ENCODE results near the gene MYCBP2. TPM values are rescaled to one million over a fixed set of nuclear protein-coding genes. Genes with fewer than 3 reads are reported as not detected.
"Not testable (repeated sequence)": the region's sequence is repeated elsewhere in the genome, so short reads cannot be mapped to it uniquely, and the experiment has no call there.

The MYCBP2 gene
- polyA plus RNA-seq, 1 experiment, result 22.9 TPM

GRCh38 chr13:77265336-77265735 lies 61.6 kb downstream of the MYCBP2 start:
- Histone ChIP-seq H3K27me3 (ENCODE audit: control insufficient read depth, insufficient read depth, low read length) (no peaks in the 10 kb centered on the region), H3K36me3 (ENCODE audit: control insufficient read depth, insufficient read depth, low read length) (no peaks in the 10 kb centered on the region; the same call in 1 of the 2 replicates), H3K4me3 (ENCODE audit: low read depth, low read length) (no peak overlapping the region)
- no peak for TF ChIP-seq CTCF (IDR thresholded peaks at IDR 0.05; ENCODE audit: insufficient read depth, low read depth, low read length)
- DNase-seq (ENCODE audit: low read depth), result no peak
- POLR2A ChIA-PET, result no interaction called here
- CTCF ChIA-PET, result interaction anchor here (0.6 to 1.2 kb wide), 2 partner anchors 11 to 299 kb away, joined by 3 read pairs; no protein-coding TSS in a partner anchor

GRCh38 chr13:77262198-77262597 lies 64.7 kb downstream of the MYCBP2 start:
- ChIA-PET CTCF (interaction anchor here (1.2 kb wide), 1 partner anchor 10 kb away, joined by 3 read pairs; no protein-coding TSS in a partner anchor), POLR2A (no interaction called here)
- Histone ChIP-seq H3K4me3 (ENCODE audit: low read depth, low read length) (no peak overlapping the region), H3K27me3 (ENCODE audit: control insufficient read depth, insufficient read depth, low read length) (no peaks in the 10 kb centered on the region), H3K36me3 (ENCODE audit: control insufficient read depth, insufficient read depth, low read length) (no peaks in the 10 kb centered on the region; the same call in 1 of the 2 replicates)
- DNase-seq (ENCODE audit: low read depth), result no peak
- no peak for TF ChIP-seq CTCF (IDR thresholded peaks at IDR 0.05; ENCODE audit: insufficient read depth, low read depth, low read length)

GRCh38 chr13:77250975-77251374 lies 75.9 kb downstream of the MYCBP2 start:
- Histone ChIP-seq H3K36me3 (ENCODE audit: control insufficient read depth, insufficient read depth, low read length) (no peaks in the 10 kb centered on the region; the same call in 1 of the 2 replicates), H3K4me3 (ENCODE audit: low read depth, low read length) (no peak overlapping the region), H3K27me3 (ENCODE audit: control insufficient read depth, insufficient read depth, low read length) (no peaks in the 10 kb centered on the region; the same call in 1 of the 2 replicates)
- TF ChIP-seq CTCF (IDR thresholded peaks at IDR 0.05; ENCODE audit: insufficient read depth, low read depth, low read length), result no peak
- CTCF ChIA-PET, result no interaction called here
- DNase-seq (ENCODE audit: low read depth), result no peak
- POLR2A ChIA-PET, result no interaction called here

GRCh38 chr13:77245224-77245623 lies 81.7 kb downstream of the MYCBP2 start:
- CTCF ChIA-PET; POLR2A ChIA-PET; DNase-seq (ENCODE audit: low read depth); H3K4me3 ChIP-seq (ENCODE audit: low read depth, low read length); H3K27me3 ChIP-seq (ENCODE audit: control insufficient read depth, insufficient read depth, low read length); H3K36me3 ChIP-seq (ENCODE audit: control insufficient read depth, insufficient read depth, low read length): not testable (repeated sequence)

GRCh38 chr13:77239312-77239711 lies 87.6 kb downstream of the MYCBP2 start:
- Histone ChIP-seq H3K36me3 (ENCODE audit: control insufficient read depth, insufficient read depth, low read length) (no peaks in the 10 kb centered on the region), H3K4me3 (ENCODE audit: low read depth, low read length) (no peak overlapping the region), H3K27me3 (ENCODE audit: control insufficient read depth, insufficient read depth, low read length) (no peaks in the 10 kb centered on the region)
- DNase-seq (ENCODE audit: low read depth), result no peak
- TF ChIP-seq CTCF (IDR thresholded peaks at IDR 0.05; ENCODE audit: insufficient read depth, low read depth, low read length), result no peak
- POLR2A ChIA-PET, result no interaction called here
- CTCF ChIA-PET, result no interaction called here

GRCh38 chr13:77235456-77236022 lies 91.4 kb downstream of the MYCBP2 start:
- CTCF ChIA-PET, result no interaction called here
- POLR2A ChIA-PET, result no interaction called here

More at GRCh38 chr13:77235456-77236022, 91.4 kb downstream of the MYCBP2 start:
- Histone ChIP-seq H3K36me3 (ENCODE audit: control insufficient read depth, insufficient read depth, low read length) (no peaks in the 10 kb centered on the region), H3K27me3 (ENCODE audit: control insufficient read depth, insufficient read depth, low read length) (no peaks in the 10 kb centered on the region), H3K4me3 (ENCODE audit: low read depth, low read length) (no peak overlapping the region)
- no peak for DNase-seq (ENCODE audit: low read depth)
- TF ChIP-seq CTCF (IDR thresholded peaks at IDR 0.05; ENCODE audit: insufficient read depth, low read depth, low read length), result no peak

Data from BJ (cell line).